ENCODE measurements around the gene EPHB4.
"Not testable (repeated sequence)": the region's sequence is repeated elsewhere in the genome, so short reads cannot be mapped to it uniquely, and the experiment has no call there.

The EPHB4 gene

GRCh38 chr7:100819586-100819985, 7.7 kb downstream of the EPHB4 start:
- DNase-seq, result no peak

GRCh38 chr7:100818825-100819224, 8.5 kb downstream of the EPHB4 start:
- DNase-seq, result no peak

- no peak for DNase-seq
Measured at GRCh38 chr7:100818366-100818765, 9.0 kb downstream of the EPHB4 start.

- DNase-seq, result no peak
Measured at GRCh38 chr7:100817097-100817496, 10.2 kb downstream of the EPHB4 start.

- not testable (repeated sequence) for DNase-seq
Measured at GRCh38 chr7:100816515-100816914, 10.8 kb downstream of the EPHB4 start.

- DNase-seq, result no peak
Measured at GRCh38 chr7:100812729-100813128, 14.6 kb downstream of the EPHB4 start.

- DNase-seq, result no peak
Measured at GRCh38 chr7:100811480-100811879, 15.8 kb downstream of the EPHB4 start.

- DNase-seq, result no peak
Measured at GRCh38 chr7:100808354-100808875, 18.9 kb downstream of the EPHB4 start.

- not testable (repeated sequence) for DNase-seq
Measured at GRCh38 chr7:100806883-100807282, 20.4 kb downstream of the EPHB4 start.

GRCh38 chr7:100806276-100806675, 21.0 kb downstream of the EPHB4 start:
- DNase-seq, result no peak

GRCh38 chr7:100804681-100805431, 22.5 kb downstream of the EPHB4 start:
- no peak for DNase-seq

- DNase-seq, result no peak
Measured at GRCh38 chr7:100803398-100804161, 23.7 kb downstream of the EPHB4 start.

GRCh38 chr7:100802951-100803350, 24.4 kb downstream of the EPHB4 start:
- DNase-seq, result no peak

GRCh38 chr7:100801833-100802568, 25.3 kb downstream of the EPHB4 start:
- no peak for DNase-seq

- no peak for DNase-seq
Measured at GRCh38 chr7:100799037-100799896, 28.1 kb downstream of the EPHB4 start.

GRCh38 chr7:100794741-100795140, 32.6 kb downstream of the EPHB4 start:
- DNase-seq, result no peak

- no peak for DNase-seq
Measured at GRCh38 chr7:100793806-100794660, 33.3 kb downstream of the EPHB4 start.

GRCh38 chr7:100791881-100792666, 35.2 kb downstream of the EPHB4 start:
- DNase-seq, result no peak

- no peak for DNase-seq
Measured at GRCh38 chr7:100789055-100789454, 38.3 kb downstream of the EPHB4 start.

- DNase-seq, result no peak
Measured at GRCh38 chr7:100786323-100786722, 41.0 kb downstream of the EPHB4 start.

- no peak for DNase-seq
Measured at GRCh38 chr7:100785878-100786277, 41.4 kb downstream of the EPHB4 start.

Measured in NCI-H1048 (cell line).